Choroid plexus epithelial cell (primary cell): ENCODE data around the gene PSEN1.

Experiments
- DNase-seq: peaks from one replicate; pipeline ENCODE4 v3.0.0-alpha.2; 2010; ENCODE audit warnings: low read depth
- H3K4me3 ChIP-seq: 2 replicates; pipeline ENCODE4 v1.5.1; 2011; ENCODE audit warnings: low read depth, mild to moderate bottlenecking, control low read depth, low read length, moderate library complexity
- TF ChIP-seq, protein P1 (sequence below): conservative IDR thresholded peaks from 2 replicates; pipeline ENCODE4 v1.5.1; 2011; ENCODE audit warnings: low read depth, mild to moderate bottlenecking, control low read depth, inconsistent platforms, low read length, moderate library complexity

PSEN1 gene

GRCh38 chr14:73105727-73106126 lies 30.6 kb upstream of the PSEN1 start:
- TF ChIP-seq, protein P1, sequence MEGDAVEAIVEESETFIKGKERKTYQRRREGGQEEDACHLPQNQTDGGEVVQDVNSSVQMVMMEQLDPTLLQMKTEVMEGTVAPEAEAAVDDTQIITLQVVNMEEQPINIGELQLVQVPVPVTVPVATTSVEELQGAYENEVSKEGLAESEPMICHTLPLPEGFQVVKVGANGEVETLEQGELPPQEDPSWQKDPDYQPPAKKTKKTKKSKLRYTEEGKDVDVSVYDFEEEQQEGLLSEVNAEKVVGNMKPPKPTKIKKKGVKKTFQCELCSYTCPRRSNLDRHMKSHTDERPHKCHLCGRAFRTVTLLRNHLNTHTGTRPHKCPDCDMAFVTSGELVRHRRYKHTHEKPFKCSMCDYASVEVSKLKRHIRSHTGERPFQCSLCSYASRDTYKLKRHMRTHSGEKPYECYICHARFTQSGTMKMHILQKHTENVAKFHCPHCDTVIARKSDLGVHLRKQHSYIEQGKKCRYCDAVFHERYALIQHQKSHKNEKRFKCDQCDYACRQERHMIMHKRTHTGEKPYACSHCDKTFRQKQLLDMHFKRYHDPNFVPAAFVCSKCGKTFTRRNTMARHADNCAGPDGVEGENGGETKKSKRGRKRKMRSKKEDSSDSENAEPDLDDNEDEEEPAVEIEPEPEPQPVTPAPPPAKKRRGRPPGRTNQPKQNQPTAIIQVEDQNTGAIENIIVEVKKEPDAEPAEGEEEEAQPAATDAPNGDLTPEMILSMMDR = no peak
- no peak for DNase-seq
- H3K4me3 ChIP-seq = no peak overlapping the region

DNA sequence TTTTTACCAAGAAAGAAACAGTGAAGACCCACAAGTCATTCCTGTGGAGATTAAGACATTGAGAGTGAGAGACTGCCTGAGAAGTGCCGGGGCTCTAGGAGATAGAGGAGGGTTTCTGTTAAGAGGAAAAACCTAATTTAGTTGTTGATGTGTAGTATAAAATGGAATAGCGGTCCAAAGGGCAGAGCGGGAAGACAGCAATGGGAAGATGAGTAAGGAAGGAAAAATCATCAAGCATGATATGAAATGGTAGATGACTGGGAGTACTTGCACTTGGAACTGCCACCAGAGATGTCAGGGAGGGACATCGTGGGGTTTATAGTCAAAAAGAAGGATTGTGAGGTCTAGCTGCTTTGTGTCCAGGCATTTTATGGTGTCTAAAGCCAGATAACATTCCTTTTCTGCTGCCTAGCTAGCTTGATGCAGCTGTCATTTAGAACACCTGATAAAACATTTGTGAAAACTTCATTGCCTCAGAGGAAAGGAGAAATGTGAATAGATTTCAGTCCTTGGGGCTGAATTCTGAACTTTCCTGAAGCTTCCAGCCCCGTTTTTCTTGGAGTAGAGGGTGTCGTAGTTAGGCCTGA lies 20.1 kb upstream of the PSEN1 start:
- DNase-seq = no peak
- TF ChIP-seq, protein P1 = no peak
- H3K4me3 ChIP-seq = no peak overlapping the region

- TF ChIP-seq, protein P1 = no peak
- DNase-seq = no peak
- H3K4me3 ChIP-seq = no peak overlapping the region
Observed at GRCh38 chr14:73124180-73124894, 12.0 kb upstream of the PSEN1 start.

DNA sequence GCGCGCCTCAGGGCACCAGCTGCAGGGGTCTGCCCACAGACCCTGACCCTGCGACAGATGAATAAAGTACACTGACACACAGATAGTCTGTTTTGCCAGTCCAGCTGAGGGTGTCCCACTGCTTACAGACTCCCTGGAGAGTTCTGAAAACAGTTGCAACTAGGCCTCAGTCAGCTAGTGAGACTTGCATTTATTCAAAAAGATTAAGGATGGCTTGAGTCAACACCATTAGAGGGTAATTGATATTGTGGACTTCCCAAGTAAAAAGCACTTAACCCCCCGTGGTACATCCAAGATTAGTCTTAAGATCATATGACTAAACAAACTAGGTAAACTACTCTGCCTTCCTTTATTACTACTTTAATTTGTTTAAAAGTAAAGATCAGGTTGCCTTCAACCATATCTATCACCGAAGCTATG lies 11.1 kb upstream of the PSEN1 start:
- no peak for DNase-seq
- TF ChIP-seq, protein P1 = no peak
- no peak overlapping the region for H3K4me3 ChIP-seq

- no peak overlapping the region for H3K4me3 ChIP-seq
- DNase-seq = no peak
- TF ChIP-seq, protein P1 = no peak
Observed at GRCh38 chr14:73125746-73126145, 10.6 kb upstream of the PSEN1 start.

DNA sequence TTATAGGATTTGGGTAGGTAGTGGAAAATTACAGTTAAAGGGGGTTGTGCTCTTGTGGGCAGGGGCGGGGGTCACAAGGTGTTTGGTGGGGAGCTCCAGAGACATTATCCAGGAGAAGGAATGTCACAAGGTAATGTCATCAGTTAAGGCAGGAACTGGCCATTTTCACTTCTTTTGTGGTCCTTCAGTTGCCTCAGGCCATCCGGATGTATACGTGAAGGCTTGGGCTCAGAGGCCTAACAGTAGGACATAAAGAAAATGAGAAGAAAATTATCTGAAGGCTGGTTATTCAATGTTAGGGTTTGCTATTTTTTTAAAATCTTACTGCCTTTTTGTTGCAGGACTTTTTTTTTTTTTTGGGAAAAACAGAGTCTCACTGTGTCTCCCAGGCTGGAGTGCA lies 2.5 kb upstream of the PSEN1 start:
- TF ChIP-seq, protein P1 = no peak
- no peak overlapping the region for H3K4me3 ChIP-seq
- DNase-seq = no peak

DNA sequence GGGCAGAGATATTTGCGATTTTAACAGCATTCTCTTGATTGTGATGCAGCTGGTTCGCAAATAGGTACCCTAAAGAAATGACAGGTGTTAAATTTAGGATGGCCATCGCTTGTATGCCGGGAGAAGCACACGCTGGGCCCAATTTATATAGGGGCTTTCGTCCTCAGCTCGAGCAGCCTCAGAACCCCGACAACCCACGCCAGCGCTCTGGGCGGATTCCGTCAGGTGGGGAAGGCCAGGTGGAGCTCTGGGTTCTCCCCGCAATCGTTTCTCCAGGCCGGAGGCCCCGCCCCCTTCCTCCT lies 271 bp upstream of the PSEN1 start:
- no peak for DNase-seq
- TF ChIP-seq, protein P1 = no peak
- peak overlapping the region; percentile 81 for H3K4me3 ChIP-seq
